Measurements from ENCODE around the gene USP6.
A peak's percentile ranks its signal among the peaks of the same experiment; 100 is the strongest.
"Not testable (repeated sequence)": the region's sequence is repeated elsewhere in the genome, so short reads cannot be mapped to it uniquely, and the experiment has no call there.

USP6 gene

GRCh38 chr17:5115673-5116651, at the start of gene USP6:
Gene USP6, plus strand, starts transcription at chr17:5116032. Its CDS starts 14,336 bp downstream, at chr17:5130368.
- no peak for DNase-seq

- no peak for DNase-seq
Measured at GRCh38 chr17:5068236-5068635, 47.6 kb upstream of the USP6 start.

DNA sequence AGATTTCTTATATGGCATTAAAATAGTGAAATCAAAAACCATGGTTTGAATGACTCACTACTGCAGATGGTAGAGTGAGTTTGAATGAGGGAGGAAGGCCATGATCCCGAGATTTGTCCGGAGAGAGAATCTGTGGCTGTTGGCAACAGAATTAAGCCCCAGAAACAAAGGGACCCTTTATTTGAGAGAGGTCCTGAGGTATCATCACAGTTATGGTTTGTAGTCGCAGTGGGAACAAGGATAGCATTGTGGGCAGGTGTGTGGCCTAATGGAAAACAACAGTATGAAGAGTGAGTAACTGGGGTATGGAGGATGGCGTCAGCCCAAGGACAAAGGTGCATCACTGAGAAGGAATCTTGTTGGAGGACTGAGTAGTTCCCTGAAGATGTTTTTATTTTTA, 46.1 kb upstream of the USP6 start:
- DNase-seq = no peak

- DNase-seq = not testable (repeated sequence)
Measured at GRCh38 chr17:5075472-5075871, 40.4 kb upstream of the USP6 start.

GRCh38 chr17:5077275-5077674, 38.6 kb upstream of the USP6 start:
- DNase-seq = not testable (repeated sequence)

GRCh38 chr17:5077781-5078105, 38.1 kb upstream of the USP6 start:
- DNase-seq = no peak

DNA sequence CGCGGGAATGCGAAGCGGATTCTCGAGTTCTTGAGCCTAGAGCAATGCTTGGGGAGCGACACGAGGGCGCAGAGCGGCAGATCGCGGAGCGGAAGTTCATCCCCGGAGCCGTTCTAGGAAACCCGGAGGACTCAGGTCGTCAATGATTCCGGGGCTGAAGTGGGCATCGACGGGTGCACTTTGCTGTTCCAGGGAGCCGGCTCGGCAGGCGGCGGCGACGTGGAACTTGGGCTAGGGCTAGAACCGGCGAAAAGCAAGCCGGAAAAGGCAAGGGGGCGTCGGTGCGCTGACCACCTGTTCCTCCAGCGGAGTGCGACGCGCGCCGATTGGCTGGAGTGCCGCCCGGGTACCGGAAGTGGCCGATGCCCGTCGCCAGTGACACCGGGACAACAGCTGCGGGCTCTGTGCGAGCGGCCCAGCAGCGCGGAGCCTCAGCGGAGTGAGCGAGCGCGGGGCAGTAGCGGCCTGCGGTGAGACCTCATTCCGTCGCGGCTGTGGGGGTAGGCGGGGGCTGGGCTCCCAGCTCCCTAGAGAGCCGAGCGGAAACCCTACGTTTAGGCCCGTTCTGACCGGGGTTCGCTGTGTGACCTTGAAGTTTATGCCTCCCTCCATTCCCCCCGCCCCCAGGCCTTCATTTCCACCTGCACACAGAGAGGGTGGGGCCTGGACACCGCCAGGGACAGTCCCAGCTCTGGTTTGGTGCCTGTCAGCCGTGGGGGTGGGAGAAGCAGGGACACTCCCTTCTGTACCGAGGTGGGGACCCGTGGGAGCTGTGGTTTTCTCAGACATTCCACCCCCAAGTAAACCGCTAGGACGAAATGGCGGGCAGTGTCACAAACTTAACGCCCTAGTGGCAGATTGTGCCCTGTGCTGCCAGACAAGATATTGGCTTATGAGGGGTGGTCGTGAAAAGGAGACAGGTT, 37.5 kb upstream of the USP6 start, which contains the start of gene ZFP3:
Gene ZFP3 (plus strand): TSS at position 362 of the 923 bp plus-strand sequence. CDS start 13,038 bp downstream, outside the sequence.
- DNase-seq = peak; percentile 84

GRCh38 chr17:5080591-5080990, 35.2 kb upstream of the USP6 start:
- no peak for DNase-seq

DNA sequence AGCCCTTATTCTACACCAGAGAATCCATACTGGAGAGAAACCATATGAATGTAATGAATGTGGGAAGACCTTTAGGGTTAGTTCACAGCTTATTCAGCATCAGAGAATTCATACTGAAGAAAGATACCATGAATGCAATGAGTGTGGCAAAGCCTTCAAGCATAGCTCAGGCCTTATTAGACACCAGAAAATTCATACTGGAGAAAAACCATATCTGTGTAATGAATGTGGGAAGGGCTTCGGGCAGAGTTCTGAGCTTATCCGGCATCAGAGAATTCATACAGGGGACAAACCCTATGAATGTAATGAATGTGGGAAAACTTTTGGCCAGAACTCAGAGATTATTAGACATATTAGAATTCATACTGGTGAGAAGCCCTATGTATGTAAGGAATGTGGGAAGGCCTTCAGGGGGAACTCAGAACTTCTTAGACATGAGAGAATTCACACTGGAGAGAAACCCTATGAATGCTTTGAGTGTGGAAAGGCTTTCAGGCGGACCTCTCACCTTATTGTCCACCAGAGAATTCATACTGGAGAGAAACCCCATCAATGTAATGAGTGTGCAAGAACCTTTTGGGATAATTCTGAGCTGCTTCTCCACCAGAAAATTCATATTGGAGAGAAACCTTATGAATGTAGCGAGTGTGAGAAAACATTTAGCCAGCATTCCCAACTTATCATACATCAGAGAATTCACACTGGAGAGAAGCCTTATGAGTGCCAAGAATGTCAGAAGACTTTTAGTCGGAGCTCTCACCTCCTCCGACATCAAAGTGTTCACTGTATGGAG, 23.4 kb upstream of the USP6 start:
- no peak for DNase-seq

GRCh38 chr17:5096731-5097100, 19.1 kb upstream of the USP6 start:
- DNase-seq = peak; percentile 19

- DNase-seq = peak; percentile 51
Measured at GRCh38 chr17:5097101-5097834, 18.6 kb upstream of the USP6 start.

GRCh38 chr17:5099271-5099670, 16.6 kb upstream of the USP6 start:
- DNase-seq = no peak

GRCh38 chr17:5100832-5101231, 15.0 kb upstream of the USP6 start:
- no peak for DNase-seq

- peak; percentile 80 for DNase-seq
Measured at GRCh38 chr17:5110816-5111215, 5.0 kb upstream of the USP6 start.

GRCh38 chr17:5111402-5112204, 4.2 kb upstream of the USP6 start, which contains the start of gene ZNF232:
Gene ZNF232, minus strand, starts transcription at chr17:5111878. Its CDS starts 56 bp downstream, at chr17:5111822.
- peak; percentile 97 for DNase-seq

GRCh38 chr17:5118219-5118618, 2.4 kb downstream of the USP6 start:
- DNase-seq = no peak

DNA sequence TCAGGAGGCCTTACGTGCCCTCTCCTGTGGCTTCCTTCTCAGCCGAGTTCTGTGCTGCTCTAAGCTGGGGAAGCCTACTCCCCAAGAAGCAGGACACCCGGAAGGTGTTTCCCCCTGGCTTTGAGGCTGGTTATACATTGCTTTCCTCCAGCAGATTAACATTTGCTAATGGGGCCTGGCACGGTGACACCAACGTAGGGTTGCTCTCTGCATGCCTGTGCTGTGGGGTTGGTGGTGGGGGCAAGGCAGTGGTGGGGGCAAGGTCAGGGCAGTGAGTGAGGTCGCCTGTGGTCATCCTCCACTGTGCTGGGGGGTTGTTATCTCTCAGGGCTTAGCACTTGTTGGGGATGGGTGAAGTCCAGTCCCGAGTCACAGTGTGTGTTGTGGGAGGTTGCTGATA, 4.2 kb downstream of the USP6 start:
- no peak for DNase-seq

DNA sequence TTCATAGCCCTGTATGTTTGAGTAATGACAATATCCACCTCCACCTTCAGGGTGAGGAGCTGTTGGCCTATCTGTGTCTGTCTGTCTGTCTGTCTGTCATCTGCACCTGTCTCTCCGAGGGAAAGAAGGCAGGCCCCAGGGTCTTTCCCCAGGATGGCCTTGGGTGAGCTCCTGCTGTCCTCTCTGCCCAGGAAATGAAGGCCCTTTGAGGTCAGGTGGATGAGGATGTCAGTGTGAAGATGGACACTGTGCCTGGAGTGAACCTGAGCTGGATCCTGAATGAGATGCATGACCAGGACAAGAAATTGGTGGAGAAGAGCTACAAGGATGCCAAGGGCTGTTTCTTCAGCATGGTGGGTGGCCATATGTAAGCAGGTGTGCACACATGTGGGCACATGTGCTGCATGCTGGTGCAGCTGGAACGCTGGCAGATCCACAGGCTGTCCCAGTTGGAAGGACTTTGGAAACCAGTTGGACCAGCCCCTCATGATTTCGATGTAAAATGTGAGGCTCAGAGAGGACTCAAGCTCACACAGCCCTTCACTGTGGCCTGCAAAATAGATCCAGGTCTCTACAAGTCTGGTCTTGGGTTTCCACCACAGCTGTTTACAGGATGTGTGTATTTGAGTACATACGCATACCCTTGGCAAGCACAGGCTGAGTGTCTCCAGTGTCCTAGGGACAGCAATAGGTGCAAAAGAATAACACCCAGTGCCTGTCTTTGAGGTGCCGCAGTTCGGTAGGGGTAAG, 4.8 kb downstream of the USP6 start:
- DNase-seq = not testable (repeated sequence)

GRCh38 chr17:5121186-5121841, 5.5 kb downstream of the USP6 start:
- no peak for DNase-seq

DNA sequence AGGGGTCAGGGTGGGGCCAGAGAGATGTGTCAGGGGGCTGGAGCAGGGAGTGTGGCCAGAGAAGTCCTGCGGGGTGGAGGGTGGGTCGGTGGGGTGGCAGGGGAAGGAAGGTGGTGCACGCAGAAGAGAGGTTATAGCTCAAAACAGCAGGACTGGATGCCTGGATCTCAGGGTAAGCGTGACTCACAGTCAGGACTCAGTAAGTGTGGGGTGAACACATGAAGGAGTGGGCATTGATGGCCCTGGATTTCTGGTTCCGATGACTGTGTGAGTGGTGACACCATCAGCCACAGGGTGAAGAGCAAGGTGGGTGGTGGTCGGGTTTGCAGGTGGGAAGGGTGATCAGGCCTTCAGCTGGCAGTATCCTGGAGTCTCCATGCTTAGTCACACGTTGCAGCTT, 6.2 kb downstream of the USP6 start:
- not testable (repeated sequence) for DNase-seq
